Measurements from ENCODE around the gene INSC. TPM values are rescaled to one million over a fixed set of nuclear protein-coding genes. Genes with fewer than 3 reads are reported as not detected.

Gene INSC
- polyA plus RNA-seq, 1 donor from 2014 or later: 0.12 TPM

- Histone ChIP-seq H3K4me3 (ENCODE audit: low read length) (no peak overlapping the region), H3K79me2 (replicated peaks; ENCODE audit: insufficient read depth, low read length) (no peaks in the 10 kb centered on the region), H3K4me2 (ENCODE audit: low read length) (no peak overlapping the region), H3F3A (ENCODE audit: insufficient read depth, low read length, poor library complexity, severe bottlenecking) (no peaks in the 10 kb centered on the region), H2AFZ (ENCODE audit: low read depth, low read length) (no peak overlapping the region), H3K9me2 (ENCODE audit: insufficient read depth, low read length) (no peaks in the 10 kb centered on the region), H3K9me3 (ENCODE audit: low read length) (no peaks in the 10 kb centered on the region), H3K9ac (ENCODE audit: low read length) (no peak overlapping the region), H4K20me1 (ENCODE audit: insufficient read depth) (no peaks in the 10 kb centered on the region), H3K27ac (ENCODE audit: low read length) (no peak overlapping the region), H3K36me3 (ENCODE audit: insufficient read depth, low read length) (no peaks in the 10 kb centered on the region), H3K27me3 (ENCODE audit: insufficient read depth, low read depth, low read length) (no peaks in the 10 kb centered on the region)
- no peak for TF ChIP-seq RAD21 (conservative IDR thresholded peaks at IDR 0.05)
- TF ChIP-seq POLR2AphosphoS5 (IDR thresholded peaks at IDR 0.05): no peak
- no peak for TF ChIP-seq EP300 (conservative IDR thresholded peaks at IDR 0.05; ENCODE audit: poor library complexity, severe bottlenecking)
- TF ChIP-seq EZH2 (IDR thresholded peaks at IDR 0.05; ENCODE audit: borderline replicate concordance, insufficient read depth, low read length, poor library complexity, severe bottlenecking): no peak
- TF ChIP-seq, protein P1, sequence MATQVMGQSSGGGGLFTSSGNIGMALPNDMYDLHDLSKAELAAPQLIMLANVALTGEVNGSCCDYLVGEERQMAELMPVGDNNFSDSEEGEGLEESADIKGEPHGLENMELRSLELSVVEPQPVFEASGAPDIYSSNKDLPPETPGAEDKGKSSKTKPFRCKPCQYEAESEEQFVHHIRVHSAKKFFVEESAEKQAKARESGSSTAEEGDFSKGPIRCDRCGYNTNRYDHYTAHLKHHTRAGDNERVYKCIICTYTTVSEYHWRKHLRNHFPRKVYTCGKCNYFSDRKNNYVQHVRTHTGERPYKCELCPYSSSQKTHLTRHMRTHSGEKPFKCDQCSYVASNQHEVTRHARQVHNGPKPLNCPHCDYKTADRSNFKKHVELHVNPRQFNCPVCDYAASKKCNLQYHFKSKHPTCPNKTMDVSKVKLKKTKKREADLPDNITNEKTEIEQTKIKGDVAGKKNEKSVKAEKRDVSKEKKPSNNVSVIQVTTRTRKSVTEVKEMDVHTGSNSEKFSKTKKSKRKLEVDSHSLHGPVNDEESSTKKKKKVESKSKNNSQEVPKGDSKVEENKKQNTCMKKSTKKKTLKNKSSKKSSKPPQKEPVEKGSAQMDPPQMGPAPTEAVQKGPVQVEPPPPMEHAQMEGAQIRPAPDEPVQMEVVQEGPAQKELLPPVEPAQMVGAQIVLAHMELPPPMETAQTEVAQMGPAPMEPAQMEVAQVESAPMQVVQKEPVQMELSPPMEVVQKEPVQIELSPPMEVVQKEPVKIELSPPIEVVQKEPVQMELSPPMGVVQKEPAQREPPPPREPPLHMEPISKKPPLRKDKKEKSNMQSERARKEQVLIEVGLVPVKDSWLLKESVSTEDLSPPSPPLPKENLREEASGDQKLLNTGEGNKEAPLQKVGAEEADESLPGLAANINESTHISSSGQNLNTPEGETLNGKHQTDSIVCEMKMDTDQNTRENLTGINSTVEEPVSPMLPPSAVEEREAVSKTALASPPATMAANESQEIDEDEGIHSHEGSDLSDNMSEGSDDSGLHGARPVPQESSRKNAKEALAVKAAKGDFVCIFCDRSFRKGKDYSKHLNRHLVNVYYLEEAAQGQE (IDR thresholded peaks at IDR 0.05; ENCODE audit: borderline replicate concordance): no peak
- TF ChIP-seq MXI1 (conservative IDR thresholded peaks at IDR 0.05; ENCODE audit: poor library complexity, severe bottlenecking): no peak
- TF ChIP-seq SMC3 (conservative IDR thresholded peaks at IDR 0.05; ENCODE audit: poor library complexity): no peak
- no peak for TF ChIP-seq TAF1 (IDR thresholded peaks at IDR 0.05; ENCODE audit: low read depth)
- TF ChIP-seq CTCF (IDR thresholded peaks at IDR 0.05; ENCODE audit: poor library complexity, severe bottlenecking): no peak
Observed at GRCh38 chr11:15268598-15268997, 153.9 kb downstream of the INSC start.

DNA sequence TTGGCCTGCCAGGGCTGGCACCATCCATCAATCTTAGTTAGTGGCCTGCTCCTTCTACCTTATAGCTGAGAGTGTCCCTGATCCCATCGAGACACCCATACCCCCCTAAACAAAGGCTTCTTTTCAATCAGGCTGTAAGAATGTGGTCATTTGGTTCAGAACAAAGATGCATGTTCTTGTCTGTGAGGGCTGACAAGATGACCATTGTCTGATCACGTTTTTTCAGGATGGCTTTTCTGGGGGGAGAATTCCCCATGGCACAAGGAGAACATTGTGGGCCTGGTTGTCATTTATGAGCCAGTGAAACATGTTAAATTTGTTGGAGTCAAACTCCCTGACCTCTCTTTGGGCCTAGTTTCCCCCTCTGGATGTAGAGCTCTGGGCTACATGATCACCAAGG, 160.4 kb downstream of the INSC start:
- Histone ChIP-seq H4K20me1 (ENCODE audit: insufficient read depth) (no peaks in the 10 kb centered on the region), H3F3A (ENCODE audit: insufficient read depth, low read length, poor library complexity, severe bottlenecking) (no peaks in the 10 kb centered on the region), H3K27ac (ENCODE audit: low read length) (no peak overlapping the region), H2AFZ (ENCODE audit: low read depth, low read length) (no peak overlapping the region), H3K9me2 (ENCODE audit: insufficient read depth, low read length) (no peaks in the 10 kb centered on the region), H3K4me2 (ENCODE audit: low read length) (no peak overlapping the region), H3K79me2 (replicated peaks; ENCODE audit: insufficient read depth, low read length) (no peaks in the 10 kb centered on the region), H3K9me3 (ENCODE audit: low read length) (no peaks in the 10 kb centered on the region), H3K27me3 (ENCODE audit: insufficient read depth, low read depth, low read length) (no peaks in the 10 kb centered on the region), H3K9ac (ENCODE audit: low read length) (no peak overlapping the region), H3K4me3 (ENCODE audit: low read length) (no peak overlapping the region), H3K36me3 (ENCODE audit: insufficient read depth, low read length) (no peaks in the 10 kb centered on the region)
- TF ChIP-seq TAF1 (IDR thresholded peaks at IDR 0.05; ENCODE audit: low read depth) (no peak), CTCF (IDR thresholded peaks at IDR 0.05; ENCODE audit: poor library complexity, severe bottlenecking) (no peak), RAD21 (conservative IDR thresholded peaks at IDR 0.05) (no peak), POLR2AphosphoS5 (IDR thresholded peaks at IDR 0.05) (no peak), EZH2 (IDR thresholded peaks at IDR 0.05; ENCODE audit: borderline replicate concordance, insufficient read depth, low read length, poor library complexity, severe bottlenecking) (no peak), MXI1 (conservative IDR thresholded peaks at IDR 0.05; ENCODE audit: poor library complexity, severe bottlenecking) (no peak), EP300 (conservative IDR thresholded peaks at IDR 0.05; ENCODE audit: poor library complexity, severe bottlenecking) (no peak), SMC3 (conservative IDR thresholded peaks at IDR 0.05; ENCODE audit: poor library complexity) (no peak)
- TF ChIP-seq, protein P1 (IDR thresholded peaks at IDR 0.05; ENCODE audit: borderline replicate concordance): no peak
